ENCODE results near the gene KCNQ1. TPM values are rescaled to one million over a fixed set of nuclear protein-coding genes. Genes with fewer than 3 reads are reported as not detected.

Gene KCNQ1
- polyA plus RNA-seq, 1 donor (not counting 4 experiments of a cell fraction or from before 2014, with no cell fraction given), result not detected

- Histone ChIP-seq H3K4me1 (ENCODE audit: control insufficient read depth, extremely low read depth, insufficient read depth, low read length) (no peaks in the 10 kb centered on the region), H3K9me1 (ENCODE audit: control insufficient read depth, extremely low read depth, insufficient read depth, low read length) (no peaks in the 10 kb centered on the region), H3K27me3 (ENCODE audit: control insufficient read depth, extremely low read depth, insufficient read depth, low read length) (peaks cover 4% of the 10 kb centered on the region), H3K4me2 (ENCODE audit: control insufficient read depth, extremely low read depth, insufficient read depth, low read depth, low read length) (no peak overlapping the region), H4K20me1 (ENCODE audit: control insufficient read depth, extremely low read depth, insufficient read depth, low read length) (no peaks in the 10 kb centered on the region), H3K27ac (ENCODE audit: control insufficient read depth, insufficient read depth, low read length) (no peak overlapping the region), H3K4me3 (ENCODE audit: control insufficient read depth in 2 of 3, extremely low read depth in 1 of 3, insufficient read depth in 2 of 3, low read depth in 1 of 3, low read length in 3 of 3) (no peak overlapping the region), H3K36me3 (ENCODE audit: control insufficient read depth in 2 of 2, extremely low read depth in 1 of 2, insufficient read depth in 2 of 2, low read length in 2 of 2) (no peaks in the 10 kb centered on the region), H3K9ac (ENCODE audit: control insufficient read depth, extremely low read depth, insufficient read depth, low read length) (no peak overlapping the region), H2AFZ (ENCODE audit: control insufficient read depth, low read length) (no peak overlapping the region), H3K9me3 (ENCODE audit: control insufficient read depth, low read depth, low read length) (no peaks in the 10 kb centered on the region), H3K79me2 (ENCODE audit: control insufficient read depth, insufficient read depth, low read length) (no peaks in the 10 kb centered on the region)
- TF ChIP-seq EZH2 (IDR thresholded peaks at IDR 0.05; ENCODE audit: low read length) (no peak), CTCF (optimal IDR thresholded peaks at IDR 0.05 in 1 of 3, IDR thresholded peaks at IDR 0.05 in 1 of 3, conservative IDR thresholded peaks at IDR 0.05 in 1 of 3; ENCODE audit: extremely low read depth in 1 of 3, insufficient read depth in 2 of 3, low read length in 3 of 3) (no peak)
- no peak for DNase-seq (ENCODE audit: low read depth, low spot score)
- no peak for FAIRE-seq
- dilution Hi-C loops (cut with MboI; ENCODE audit: extremely low pct_ligation_motif_present, low sequenced_read_pairs), result no loop called here
Measured at GRCh38 chr11:2412323-2412722, 32.5 kb upstream of the KCNQ1 start.

- no peaks in the 10 kb centered on the region for H3K9me1 ChIP-seq (ENCODE audit: control insufficient read depth, extremely low read depth, insufficient read depth, low read length)
- no peaks in the 10 kb centered on the region for H4K20me1 ChIP-seq (ENCODE audit: control insufficient read depth, extremely low read depth, insufficient read depth, low read length)
- no peaks in the 10 kb centered on the region for H3K4me1 ChIP-seq (ENCODE audit: control insufficient read depth, extremely low read depth, insufficient read depth, low read length)
- DNase-seq (ENCODE audit: low read depth, low spot score) (no peak), FAIRE-seq (no peak)
- H2AFZ ChIP-seq (ENCODE audit: control insufficient read depth, low read length), result no peak overlapping the region
- H3K27ac ChIP-seq (ENCODE audit: control insufficient read depth, insufficient read depth, low read length), result no peak overlapping the region
- H3K36me3 ChIP-seq (ENCODE audit: control insufficient read depth in 2 of 2, extremely low read depth in 1 of 2, insufficient read depth in 2 of 2, low read length in 2 of 2), result no peaks in the 10 kb centered on the region
- no peaks in the 10 kb centered on the region for H3K27me3 ChIP-seq (ENCODE audit: control insufficient read depth, extremely low read depth, insufficient read depth, low read length)
- no peak overlapping the region for H3K9ac ChIP-seq (ENCODE audit: control insufficient read depth, extremely low read depth, insufficient read depth, low read length)
- no peaks in the 10 kb centered on the region for H3K9me3 ChIP-seq (ENCODE audit: control insufficient read depth, low read depth, low read length)
- no peak overlapping the region for H3K4me2 ChIP-seq (ENCODE audit: control insufficient read depth, extremely low read depth, insufficient read depth, low read depth, low read length)
- H3K79me2 ChIP-seq (ENCODE audit: control insufficient read depth, insufficient read depth, low read length), result no peaks in the 10 kb centered on the region
- TF ChIP-seq CTCF (optimal IDR thresholded peaks at IDR 0.05 in 1 of 3, IDR thresholded peaks at IDR 0.05 in 1 of 3, conservative IDR thresholded peaks at IDR 0.05 in 1 of 3; ENCODE audit: extremely low read depth in 1 of 3, insufficient read depth in 2 of 3, low read length in 3 of 3) (no peak), EZH2 (IDR thresholded peaks at IDR 0.05; ENCODE audit: low read length) (no peak)
- no peak overlapping the region for H3K4me3 ChIP-seq (ENCODE audit: control insufficient read depth in 2 of 3, extremely low read depth in 1 of 3, insufficient read depth in 2 of 3, low read depth in 1 of 3, low read length in 3 of 3)
- dilution Hi-C loops (cut with MboI; ENCODE audit: extremely low pct_ligation_motif_present, low sequenced_read_pairs), result no loop called here
Measured at GRCh38 chr11:2413742-2414579, 30.8 kb upstream of the KCNQ1 start.

All from keratinocyte (primary cell).